HG03175 (cell line): ENCODE data around the gene TM9SF2.
"Not testable (repeated sequence)": the region's sequence is repeated elsewhere in the genome, so short reads cannot be mapped to it uniquely, and the experiment has no call there.

ENCODE experiments used
- ATAC-seq: cut with Tn5 transposase; IDR thresholded peaks from one replicate; pipeline ENCODE4 v1.9.1; 2021; ENCODE audit warnings: mild to moderate bottlenecking, moderate library complexity; ENCODE audit not compliant: unreplicated experiment

TM9SF2 gene

DNA sequence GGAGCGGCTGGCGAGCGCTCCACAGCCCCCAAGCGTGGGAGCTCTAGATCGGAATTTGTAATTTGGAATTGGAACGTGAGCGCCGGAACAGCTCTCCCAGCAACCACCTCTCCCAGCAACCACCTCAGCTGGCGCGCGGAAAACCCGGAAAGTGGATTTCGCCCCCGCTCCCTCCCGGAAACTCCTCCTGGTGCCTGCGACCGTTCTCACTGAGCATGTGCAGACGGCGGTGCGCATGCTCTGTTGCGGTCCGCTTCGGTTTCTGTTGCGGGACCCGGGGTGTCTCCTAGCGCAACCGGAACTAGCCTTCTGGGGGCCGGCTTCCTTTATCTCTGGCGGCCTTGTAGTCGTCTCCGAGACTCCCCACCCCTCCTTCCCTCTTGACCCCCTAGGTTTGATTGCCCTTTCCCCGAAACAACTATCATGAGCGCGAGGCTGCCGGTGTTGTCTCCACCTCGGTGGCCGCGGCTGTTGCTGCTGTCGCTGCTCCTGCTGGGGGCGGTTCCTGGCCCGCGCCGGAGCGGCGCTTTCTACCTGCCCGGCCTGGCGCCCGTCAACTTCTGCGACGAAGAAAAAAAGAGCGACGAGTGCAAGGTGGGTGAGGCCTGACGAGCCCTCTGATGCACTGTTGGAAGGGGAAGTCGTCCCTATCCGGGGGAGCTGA lies at the start of gene TM9SF2:
Gene TM9SF2 (plus strand): TSS at position 289 of the 664 bp plus-strand sequence. CDS start 135 bp downstream, at position 424.
- ATAC-seq, result peak; percentile 49

- no peak for ATAC-seq
Observed at GRCh38 chr13:99454518-99455183, 46.6 kb upstream of the TM9SF2 start.

DNA sequence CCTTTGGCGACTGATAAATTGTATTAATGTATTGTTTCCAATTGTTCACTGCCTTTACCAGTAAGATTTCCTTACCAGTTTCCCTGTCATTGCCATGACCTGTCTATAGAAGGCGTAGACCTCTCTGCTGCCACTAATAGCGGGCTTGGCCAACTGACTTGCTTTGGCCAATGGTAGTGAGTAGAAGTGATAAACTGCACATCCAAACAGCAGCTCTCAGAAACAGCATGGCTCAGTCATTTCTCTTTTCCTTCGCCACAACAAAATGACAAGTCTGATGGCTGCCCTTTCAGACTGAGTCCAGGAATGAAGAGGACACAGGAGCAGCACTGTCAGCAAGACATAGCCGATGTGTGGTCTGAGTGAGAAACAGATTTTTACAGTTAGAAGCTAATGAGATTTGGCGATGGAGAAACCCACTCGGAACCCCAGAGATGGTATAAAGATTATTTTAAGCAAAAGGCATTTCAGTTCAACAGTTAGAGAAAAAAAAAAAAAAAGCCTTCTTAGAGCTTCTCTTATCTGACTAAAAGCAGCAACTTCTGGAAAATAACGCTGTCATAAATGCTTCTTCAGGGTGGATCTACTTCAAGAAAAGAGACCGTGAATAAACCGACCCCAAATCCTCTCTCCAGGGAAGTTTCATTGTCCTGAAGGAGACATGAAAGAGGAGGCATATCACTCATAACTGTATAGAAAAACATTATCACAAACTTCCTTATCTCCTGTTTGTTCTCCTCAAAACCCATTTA lies 42.0 kb upstream of the TM9SF2 start:
- ATAC-seq, result no peak

DNA sequence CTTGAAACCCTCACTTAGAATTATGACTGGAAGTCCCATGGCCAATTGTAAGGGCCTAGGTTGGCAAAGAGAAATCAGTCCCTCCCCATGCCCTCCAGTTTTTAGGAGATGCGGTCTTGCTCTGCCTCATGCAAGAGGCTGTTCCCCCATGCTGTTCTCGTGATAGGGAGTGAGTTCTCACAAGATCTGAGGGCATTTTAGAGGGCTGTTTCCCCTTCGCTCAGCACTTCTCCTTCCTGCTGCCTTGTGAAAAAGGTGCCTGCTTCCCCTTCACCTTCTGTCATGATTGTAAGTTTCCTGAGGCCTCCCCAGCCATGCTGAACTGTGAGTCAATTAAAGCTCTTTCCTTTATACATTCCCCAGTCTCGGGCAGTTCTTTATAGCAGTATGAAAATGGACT lies 40.5 kb upstream of the TM9SF2 start:
- not testable (repeated sequence) for ATAC-seq

GRCh38 chr13:99463646-99464397 lies 37.5 kb upstream of the TM9SF2 start:
- ATAC-seq, result no peak

DNA sequence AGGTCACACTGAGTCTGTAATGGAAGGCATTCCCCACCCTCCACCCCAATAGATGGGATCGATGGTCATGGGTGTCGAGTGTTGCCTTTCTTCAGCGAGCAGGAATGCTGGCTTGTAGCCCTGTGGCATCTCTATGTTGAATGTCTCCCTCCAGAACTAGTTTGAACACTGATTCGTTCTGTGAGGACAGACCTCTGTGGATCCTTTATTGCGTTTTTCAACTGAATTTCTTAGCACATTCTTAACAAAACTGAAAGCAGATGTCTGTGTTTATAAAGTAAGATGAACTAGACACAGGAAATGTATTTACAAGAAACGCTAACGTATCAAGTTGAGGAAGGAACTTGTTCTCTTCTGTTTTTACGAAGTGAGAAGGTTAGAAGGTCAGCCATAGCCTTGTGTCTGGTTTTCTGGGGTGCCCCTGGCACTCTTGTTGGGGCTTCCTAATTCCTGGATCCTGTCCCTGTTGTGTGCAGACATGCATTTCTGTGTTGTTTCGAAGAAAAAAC lies 36.8 kb upstream of the TM9SF2 start:
- ATAC-seq, result no peak

GRCh38 chr13:99465454-99465853 lies 35.8 kb upstream of the TM9SF2 start:
- ATAC-seq, result no peak

DNA sequence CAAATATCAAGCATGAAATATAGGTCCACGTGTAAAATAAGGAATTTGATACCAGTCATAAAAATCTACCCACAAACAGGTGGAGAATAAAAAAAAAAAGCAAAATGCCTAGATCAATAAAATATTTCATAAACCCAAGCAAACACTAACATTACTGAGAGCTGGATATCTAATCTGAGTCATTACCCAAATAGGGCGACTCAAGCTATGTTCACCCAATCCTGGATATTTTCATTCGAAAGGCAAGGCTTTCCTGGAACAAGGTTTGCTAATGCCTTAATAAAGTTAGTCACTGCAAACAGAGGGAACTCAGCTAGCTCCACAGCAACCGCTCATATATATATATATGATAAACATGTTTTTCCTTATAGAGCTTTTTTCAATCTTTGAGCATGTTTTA lies 33.5 kb upstream of the TM9SF2 start:
- ATAC-seq, result no peak

DNA sequence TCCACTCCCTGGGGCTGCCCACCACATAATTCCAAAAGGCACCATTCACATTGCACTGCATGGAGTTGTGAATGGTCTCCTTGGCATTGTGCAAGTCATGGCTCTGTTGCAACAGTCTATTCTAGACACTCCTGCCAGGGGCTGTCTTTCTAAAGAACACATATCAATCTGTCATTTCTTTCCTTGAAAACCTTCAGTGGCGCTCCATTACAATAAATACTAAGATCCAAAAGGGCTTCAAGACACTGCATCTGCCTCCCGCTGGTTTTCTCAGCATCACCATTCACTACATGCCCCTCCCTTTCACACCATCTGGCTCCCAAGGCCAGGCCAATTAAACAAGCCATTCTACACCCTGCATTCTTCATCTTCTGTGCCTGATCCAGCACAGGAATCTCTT lies 32.2 kb upstream of the TM9SF2 start:
- no peak for ATAC-seq

- no peak for ATAC-seq
Observed at GRCh38 chr13:99470027-99470426, 31.2 kb upstream of the TM9SF2 start.

DNA sequence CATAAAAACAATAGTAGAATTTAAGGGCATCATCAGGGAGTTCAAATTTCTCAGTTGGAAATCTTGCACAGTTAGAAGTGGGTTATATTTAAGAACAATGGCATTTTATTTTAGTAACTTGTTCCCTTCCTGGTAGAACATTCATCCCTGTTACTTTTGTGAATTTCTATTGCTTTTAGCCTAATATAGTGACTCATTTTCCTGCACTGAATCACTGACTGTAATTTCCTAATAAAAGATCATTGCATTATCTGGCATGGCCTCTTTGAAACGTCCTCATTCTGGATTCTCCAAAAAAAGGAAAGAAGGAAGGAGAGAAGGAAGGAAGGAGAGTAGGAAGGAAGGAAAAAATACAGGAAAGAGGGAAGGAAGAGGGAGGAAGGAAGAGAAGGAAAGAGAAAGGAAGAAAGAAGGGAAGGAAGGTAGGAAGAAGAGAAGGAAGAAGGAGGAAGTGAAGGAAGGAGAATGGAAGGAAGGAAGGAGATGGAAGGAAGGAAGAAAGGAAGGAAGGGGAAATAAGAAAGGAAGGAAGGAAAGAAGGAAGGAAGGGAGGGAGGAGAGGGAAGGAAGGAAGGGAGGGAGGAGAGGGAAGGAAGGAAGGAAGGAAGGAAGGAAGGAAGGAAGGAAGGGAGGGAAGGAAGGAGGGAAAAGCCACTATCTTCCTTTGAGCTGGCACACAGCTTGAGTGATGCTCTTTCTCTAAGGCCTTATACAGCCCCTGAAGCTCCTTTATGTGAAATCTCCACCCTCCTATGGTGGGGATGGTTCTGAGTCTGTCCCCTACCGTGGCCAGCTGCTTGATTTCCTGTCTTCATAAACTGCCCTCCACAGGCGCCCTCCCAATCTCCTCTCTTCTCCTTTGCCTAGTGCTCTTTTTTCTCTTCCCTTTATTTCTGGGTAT lies 29.8 kb upstream of the TM9SF2 start:
- no peak for ATAC-seq

DNA sequence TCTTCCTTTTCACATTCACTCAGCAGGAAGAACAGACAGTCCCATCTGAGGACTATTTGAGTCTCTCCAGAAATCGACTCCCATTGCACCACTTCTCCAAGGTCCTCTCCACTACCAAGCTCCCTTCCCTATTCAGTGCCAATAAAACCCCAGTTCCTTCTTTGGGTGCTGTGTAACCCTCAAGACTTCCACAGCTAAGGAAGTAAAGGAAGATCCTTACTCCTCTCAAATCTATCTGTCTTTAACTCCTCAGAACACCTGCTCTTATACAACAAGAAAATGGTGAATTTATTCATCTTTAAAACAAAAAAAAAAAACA lies 29.2 kb upstream of the TM9SF2 start:
- ATAC-seq, result no peak

- no peak for ATAC-seq
Observed at GRCh38 chr13:99473515-99473914, 27.8 kb upstream of the TM9SF2 start.

GRCh38 chr13:99476648-99477047 lies 24.6 kb upstream of the TM9SF2 start:
- ATAC-seq, result no peak

GRCh38 chr13:99477493-99477892 lies 23.8 kb upstream of the TM9SF2 start:
- no peak for ATAC-seq

- ATAC-seq, result no peak
Observed at GRCh38 chr13:99481366-99481765, 19.9 kb upstream of the TM9SF2 start.

- ATAC-seq, result no peak
Observed at GRCh38 chr13:99484473-99484872, 16.8 kb upstream of the TM9SF2 start.

DNA sequence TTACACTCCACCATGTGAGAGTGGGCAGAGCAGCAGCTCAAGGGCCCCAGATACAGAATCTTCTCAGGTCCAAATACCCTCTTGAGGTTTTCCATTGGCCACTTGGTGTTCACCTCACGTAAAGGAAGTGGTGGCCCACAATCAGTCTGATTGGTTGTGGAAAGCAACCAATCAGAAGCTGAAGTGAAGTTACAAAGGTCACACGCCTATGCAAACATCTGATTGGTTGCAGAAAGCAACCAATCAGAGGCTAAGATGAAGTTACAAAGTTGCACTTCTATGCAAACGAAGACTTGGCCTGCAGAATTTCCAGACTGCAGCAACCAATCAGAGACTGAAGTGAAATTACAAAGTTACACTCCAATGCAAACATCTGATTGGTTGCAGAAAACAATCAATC lies 14.3 kb upstream of the TM9SF2 start:
- ATAC-seq, result no peak

- ATAC-seq, result no peak
Observed at GRCh38 chr13:99489028-99489427, 12.2 kb upstream of the TM9SF2 start.

DNA sequence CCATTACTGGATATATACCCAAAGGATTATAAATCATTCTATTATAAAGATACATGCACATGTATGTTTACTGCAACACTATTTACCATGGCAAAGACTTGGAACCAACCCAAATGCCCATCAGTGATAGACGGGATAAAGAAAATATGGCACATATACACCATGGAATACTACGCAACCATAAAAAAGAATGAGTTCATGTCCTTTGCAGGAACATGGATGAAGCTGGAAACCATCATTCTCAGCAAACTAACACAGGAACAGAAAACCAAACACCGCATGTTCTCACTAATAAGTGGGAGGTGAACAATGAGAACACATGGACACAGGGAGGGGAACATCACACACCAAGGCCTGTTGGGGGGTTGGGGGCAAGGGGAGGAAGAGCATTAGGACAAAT lies 9.5 kb upstream of the TM9SF2 start:
- not testable (repeated sequence) for ATAC-seq
